ENCODE data around the gene MYO10. TPM values are rescaled to one million over a fixed set of nuclear protein-coding genes. Genes with fewer than 3 reads are reported as not detected.

Gene MYO10
- total and polyA plus RNA-seq, 2 of the 8 experiments (the other 6 are each of a cell fraction or from before 2014, with no cell fraction given): 21.5 to 107 TPM

DNA sequence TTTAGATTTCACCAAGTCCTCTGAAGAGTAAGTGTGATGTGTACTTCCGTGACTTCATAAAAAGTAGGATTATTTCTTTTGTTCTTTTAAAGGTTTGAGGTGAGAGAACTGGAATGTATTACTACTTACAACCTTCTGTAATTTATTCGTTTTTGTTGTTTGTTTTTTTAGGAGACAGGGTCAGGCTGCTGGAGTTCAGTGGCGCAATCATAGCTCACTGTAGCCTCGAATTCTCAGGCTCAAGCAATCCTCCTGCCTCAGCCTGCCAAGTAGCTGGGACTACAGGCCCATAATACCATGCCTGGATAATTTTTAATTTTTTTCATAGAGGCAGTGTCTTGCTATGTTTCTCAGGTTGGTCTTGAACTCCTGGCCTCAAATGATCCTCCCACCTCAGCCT lies 251.0 kb downstream of the MYO10 start:
- no peak for TF ChIP-seq SIN3A (conservative IDR thresholded peaks at IDR 0.05 in 1 of 2, IDR thresholded peaks at IDR 0.05 in 1 of 2; ENCODE audit: low read depth in 1 of 2, low read length in 2 of 2)
- no peak for TF ChIP-seq TAF1 (IDR thresholded peaks at IDR 0.05; ENCODE audit: low read depth, low read length)
- no peak for TF ChIP-seq KDM1A (IDR thresholded peaks at IDR 0.05; ENCODE audit: borderline replicate concordance, low read length)
- TF ChIP-seq SAP30 (IDR thresholded peaks at IDR 0.05; ENCODE audit: insufficient read depth, insufficient replicate concordance, low read length): no peak
- no peak for TF ChIP-seq JUN (IDR thresholded peaks at IDR 0.05; ENCODE audit: low read depth, low read length)
- TF ChIP-seq GABPA (IDR thresholded peaks at IDR 0.05; ENCODE audit: borderline replicate concordance, insufficient read depth, low read length): no peak
- no peak overlapping the region for H3K4me2 ChIP-seq (ENCODE audit: insufficient read depth in 1 of 2, low read depth in 2 of 2, low read length in 2 of 2)
- H3K14ac ChIP-seq (ENCODE audit: insufficient read length): no peak overlapping the region
- no peak overlapping the region for H4K8ac ChIP-seq (ENCODE audit: extremely low read depth, insufficient read depth, low read length)
- H2BK15ac ChIP-seq (ENCODE audit: low read length): no peak overlapping the region
- no peaks in the 10 kb centered on the region for H3K23me2 ChIP-seq (ENCODE audit: low read depth, low read length)
- no peak for FAIRE-seq
- H4K5ac ChIP-seq (ENCODE audit: insufficient read length, low read depth, low read length): no peak overlapping the region
- no peak overlapping the region for H2BK12ac ChIP-seq (ENCODE audit: low read depth, low read length)
- H3K79me1 ChIP-seq (ENCODE audit: low read depth, low read length): no peaks in the 10 kb centered on the region; the same call in 1 of the 2 replicates
- no peak overlapping the region for H2BK120ac ChIP-seq (replicated peaks; ENCODE audit: low read depth, low read length)
- H2BK20ac ChIP-seq (ENCODE audit: low read length): no peak overlapping the region
- no peak overlapping the region for H3K23ac ChIP-seq (ENCODE audit: insufficient read length)
- peaks cover 0 to 3% of the 10 kb centered on the region in 2 experiments for H4K20me1 ChIP-seq (replicated peaks in 1 of 2; ENCODE audit: control insufficient read depth in 1 of 2, insufficient read depth in 2 of 2, low read length in 2 of 2)
- no peak overlapping the region for H3K4ac ChIP-seq (replicated peaks; ENCODE audit: insufficient read length, low read depth, low read length)
- H3K36me3 ChIP-seq (ENCODE audit: control insufficient read depth in 2 of 4, insufficient read depth in 4 of 4, low read length in 3 of 4): peaks cover 48 to 98% (median 79%) of the 10 kb centered on the region in 4 experiments
- no peak overlapping the region for H2AFZ ChIP-seq (ENCODE audit: low read length)
- no peaks in the 10 kb centered on the region for H3K4me1 ChIP-seq (replicated peaks in 1 of 4; ENCODE audit: control insufficient read depth in 3 of 4, insufficient read depth in 4 of 4, low read length in 3 of 4)
- H3K79me2 ChIP-seq (ENCODE audit: control insufficient read depth in 1 of 2, insufficient read depth in 2 of 2, low read length in 2 of 2): peaks cover 0 to 20% of the 10 kb centered on the region in 2 experiments; a peak in 2 of 4 replicates
- no peak for DNase-seq (ENCODE audit: low read depth in 1 of 2, low spot score in 2 of 2)
- no peaks in the 10 kb centered on the region for H3K9me3 ChIP-seq (ENCODE audit: insufficient read depth in 2 of 2, low read depth in 1 of 2, low read length in 1 of 2)
- H3K4me3 ChIP-seq (ENCODE audit: extremely low read depth in 1 of 4, insufficient read depth in 2 of 4, low read depth in 3 of 4, low read length in 4 of 4): no peak overlapping the region
- WGBS, 2 experiments (ENCODE audit: extremely low coverage in 1 of 2, insufficient coverage in 1 of 2, insufficient read length in 1 of 2, insufficient replicate concordance in 2 of 2, low coverage in 1 of 2, low lambda C conversion rate in 2 of 2, missing lambda C conversion rate in 1 of 2): 100% methylated on average over 4 of the region's 4 CpGs; no CpG with 5 or more reads in 1 of the 2 experiments
- no peak overlapping the region for H3K56ac ChIP-seq (replicated peaks; ENCODE audit: insufficient read length, low read depth, low read length)
- H4K91ac ChIP-seq (replicated peaks; ENCODE audit: insufficient read length, low read length): no peak overlapping the region
- H3K18ac ChIP-seq (ENCODE audit: extremely low read depth, low read length): no peak overlapping the region
- ChIA-PET CTCF (ENCODE audit: partially characterized antibody) (interaction anchor here (0.7 to 1.9 kb wide), 4 partner anchors 10 to 24 kb away, joined by 3 to 9 read pairs (median 3); no protein-coding TSS in a partner anchor), POLR2A (ENCODE audit: partially characterized antibody) (interaction anchor here (0.7 kb wide), 1 partner anchor 24 kb away, joined by 3 read pairs; no protein-coding TSS in a partner anchor)
- H3K9ac ChIP-seq (replicated peaks in 1 of 4; ENCODE audit: extremely low read depth in 1 of 4, low read depth in 3 of 4, low read length in 3 of 4): no peak overlapping the region
- H3K27ac ChIP-seq (ENCODE audit: low read depth, low read length): no peak overlapping the region
- H2AK5ac ChIP-seq (ENCODE audit: low read depth, low read length): no peak overlapping the region
- no peaks in the 10 kb centered on the region for H3K27me3 ChIP-seq (replicated peaks in 1 of 4; ENCODE audit: control insufficient read depth in 3 of 4, extremely low read depth in 1 of 4, insufficient read depth in 3 of 4, low read length in 3 of 4)
- H2BK5ac ChIP-seq (ENCODE audit: low read depth, low read length): no peak overlapping the region
